ENCODE results near the gene PCP2. TPM values are rescaled to one million over a fixed set of nuclear protein-coding genes. Genes with fewer than 3 reads are reported as not detected.

The PCP2 gene
- total and polyA plus RNA-seq, 2 experiments from 2014 or later, result not detected

DNA sequence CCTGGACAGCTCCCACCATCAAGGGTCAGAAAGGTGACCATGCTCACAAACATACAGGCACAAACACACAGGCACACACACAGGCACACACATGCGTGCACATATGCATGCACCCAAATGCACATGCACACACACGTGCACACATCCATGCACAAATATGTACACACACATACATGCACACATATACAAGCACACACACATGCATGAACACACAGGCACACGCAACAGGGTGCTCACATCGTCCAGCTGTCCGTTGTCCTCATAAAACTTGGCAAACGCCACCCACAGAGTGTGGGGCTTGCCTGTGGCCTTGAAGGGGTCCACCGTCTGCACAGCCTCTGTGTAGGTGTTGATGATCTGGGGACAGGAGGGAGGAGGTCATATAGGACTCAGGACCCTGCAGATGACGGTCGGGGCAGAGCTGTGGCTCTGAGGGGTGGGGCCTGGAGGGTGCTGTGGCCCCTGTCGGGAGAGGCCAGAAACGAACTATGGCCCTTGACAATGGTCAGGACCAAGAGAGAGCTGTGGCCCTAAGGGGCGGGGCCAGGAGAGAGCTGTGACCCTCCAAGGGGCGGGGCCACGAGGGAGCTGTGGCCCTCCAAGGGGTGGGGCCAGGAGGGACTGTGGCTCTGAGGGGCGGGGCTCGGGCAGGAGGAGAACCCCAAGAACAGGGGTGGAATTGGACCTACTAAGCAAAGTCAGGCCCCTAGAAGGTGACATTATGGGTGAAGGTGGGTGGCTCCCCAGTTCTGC, 10.4 kb downstream of the PCP2 start:
- no peak overlapping the region for H3K9ac ChIP-seq
- H3K9me2 ChIP-seq (ENCODE audit: insufficient read depth), result no peaks in the 10 kb centered on the region

GRCh38 chr19:7620442-7621412, 12.8 kb downstream of the PCP2 start:
- no peaks in the 10 kb centered on the region for H3K4me1 ChIP-seq (ENCODE audit: insufficient read depth)
- peaks cover 9% of the 10 kb centered on the region for H3K79me2 ChIP-seq (ENCODE audit: insufficient read depth)
- 96 to 97% methylated on average over 38 to 53 of the region's 57 CpGs for WGBS, 2 experiments (ENCODE audit: low coverage in 1 of 2, low lambda C conversion rate in 2 of 2, missing lambda C conversion rate in 2 of 2)
- no peak overlapping the region for H3K4me3 ChIP-seq
- DNase-seq, result no peak
- TF ChIP-seq EZH2phosphoT487 (IDR thresholded peaks at IDR 0.05; ENCODE audit: insufficient read depth, low read depth), result no peak
- no peak for TF ChIP-seq EZH2 (IDR thresholded peaks at IDR 0.05; ENCODE audit: insufficient read depth, poor library complexity, severe bottlenecking)
- H2AFZ ChIP-seq, result no peak overlapping the region
- H3K9ac ChIP-seq, result no peak overlapping the region
- no peak overlapping the region for H3K27ac ChIP-seq
- no peaks in the 10 kb centered on the region for H4K20me1 ChIP-seq (ENCODE audit: insufficient read depth)
- no peak overlapping the region for H3K4me2 ChIP-seq (ENCODE audit: unreplicated experiment)
- in situ Hi-C loops (cut with MboI), result no loop called here
- no peaks in the 10 kb centered on the region for H3F3A ChIP-seq (ENCODE audit: insufficient read depth)
- no peaks in the 10 kb centered on the region for H3K36me3 ChIP-seq (ENCODE audit: low read depth)
- no peaks in the 10 kb centered on the region for H3K27me3 ChIP-seq (replicated peaks; ENCODE audit: insufficient read depth)
- no peaks in the 10 kb centered on the region for H3K9me3 ChIP-seq (ENCODE audit: low read depth)
- no peaks in the 10 kb centered on the region for H3K9me2 ChIP-seq (ENCODE audit: insufficient read depth)

More for the DNA sequence above, 10.4 kb downstream of the PCP2 start:
- in situ Hi-C loops (cut with MboI), result no loop called here
- no peak overlapping the region for H3K4me3 ChIP-seq
- H3K27me3 ChIP-seq (replicated peaks; ENCODE audit: insufficient read depth), result no peaks in the 10 kb centered on the region
- H3K36me3 ChIP-seq (ENCODE audit: low read depth), result no peaks in the 10 kb centered on the region
- H3K4me2 ChIP-seq (ENCODE audit: unreplicated experiment), result no peak overlapping the region
- WGBS, 2 experiments (ENCODE audit: low coverage in 1 of 2, low lambda C conversion rate in 2 of 2, missing lambda C conversion rate in 2 of 2), result 71 to 82% methylated on average over 10 to 16 of the region's 16 CpGs
- H3K9me3 ChIP-seq (ENCODE audit: low read depth), result no peaks in the 10 kb centered on the region
- DNase-seq, result peak; percentile 36
- H3K79me2 ChIP-seq (ENCODE audit: insufficient read depth), result peaks cover 33% of the 10 kb centered on the region
- no peak overlapping the region for H3K27ac ChIP-seq
- TF ChIP-seq EZH2 (IDR thresholded peaks at IDR 0.05; ENCODE audit: insufficient read depth, poor library complexity, severe bottlenecking), result no peak
- no peak for TF ChIP-seq EZH2phosphoT487 (IDR thresholded peaks at IDR 0.05; ENCODE audit: insufficient read depth, low read depth)
- H3F3A ChIP-seq (ENCODE audit: insufficient read depth), result no peaks in the 10 kb centered on the region
- no peak overlapping the region for H2AFZ ChIP-seq
- H4K20me1 ChIP-seq (ENCODE audit: insufficient read depth), result no peaks in the 10 kb centered on the region
- H3K4me1 ChIP-seq (ENCODE audit: insufficient read depth), result peaks cover under 1% of the 10 kb centered on the region

DNA sequence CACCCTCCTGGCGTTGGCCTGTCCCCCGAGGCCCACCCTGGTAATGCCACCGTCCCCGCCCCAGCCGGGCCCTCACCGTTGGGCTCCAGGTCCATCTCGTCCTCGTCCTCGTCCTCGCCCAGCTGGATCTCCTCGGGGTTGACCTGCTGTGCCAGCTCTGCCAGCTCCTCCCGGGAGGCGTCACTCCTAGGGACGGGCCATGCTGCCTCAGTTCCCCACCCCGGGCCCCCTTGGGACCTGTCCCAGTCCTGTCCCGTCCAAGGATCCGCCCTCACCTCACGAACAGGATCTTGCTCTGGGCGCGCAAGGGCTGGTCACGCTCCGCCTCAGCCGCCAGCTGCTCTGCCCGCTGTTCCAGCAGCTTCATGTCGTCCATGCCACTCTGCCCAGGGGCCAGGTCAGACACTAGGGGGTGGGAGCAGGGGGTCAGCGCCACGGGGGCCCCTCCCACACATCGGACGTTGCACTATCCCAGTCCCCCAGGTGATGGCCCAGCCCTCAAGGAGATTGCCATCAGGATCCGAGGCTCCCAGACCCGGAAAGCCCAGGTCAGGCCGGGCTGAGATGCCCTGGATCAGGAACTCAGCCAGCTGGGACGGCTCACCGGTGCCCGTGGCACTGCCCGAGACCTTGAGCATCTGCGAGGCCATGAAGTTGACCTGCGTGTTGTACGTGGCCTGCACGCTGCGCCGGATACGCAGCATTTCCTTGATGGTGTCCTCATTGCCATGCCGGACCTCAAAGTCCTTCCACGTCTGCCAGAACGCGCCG, 13.7 kb downstream of the PCP2 start:
- WGBS, 2 experiments (ENCODE audit: low coverage in 1 of 2, low lambda C conversion rate in 2 of 2, missing lambda C conversion rate in 2 of 2), result 83 to 91% methylated on average over 28 to 46 of the region's 48 CpGs
- H3K27ac ChIP-seq, result no peak overlapping the region
- in situ Hi-C loops (cut with MboI), result no loop called here
- no peak overlapping the region for H3K9ac ChIP-seq
- H3K4me1 ChIP-seq (ENCODE audit: insufficient read depth), result no peaks in the 10 kb centered on the region
- H3K27me3 ChIP-seq (replicated peaks; ENCODE audit: insufficient read depth), result no peaks in the 10 kb centered on the region
- DNase-seq, result no peak
- no peaks in the 10 kb centered on the region for H3K9me2 ChIP-seq (ENCODE audit: insufficient read depth)
- peaks cover under 1% of the 10 kb centered on the region; the same call in 1 of the 2 replicates for H3K79me2 ChIP-seq (ENCODE audit: insufficient read depth)
- H2AFZ ChIP-seq, result no peak overlapping the region
- TF ChIP-seq EZH2 (IDR thresholded peaks at IDR 0.05; ENCODE audit: insufficient read depth, poor library complexity, severe bottlenecking) (no peak), EZH2phosphoT487 (IDR thresholded peaks at IDR 0.05; ENCODE audit: insufficient read depth, low read depth) (no peak)
- H3F3A ChIP-seq (ENCODE audit: insufficient read depth), result no peaks in the 10 kb centered on the region
- H3K4me3 ChIP-seq, result no peak overlapping the region
- H3K9me3 ChIP-seq (ENCODE audit: low read depth), result no peaks in the 10 kb centered on the region
- no peaks in the 10 kb centered on the region for H3K36me3 ChIP-seq (ENCODE audit: low read depth)
- H3K4me2 ChIP-seq (ENCODE audit: unreplicated experiment), result no peak overlapping the region
- H4K20me1 ChIP-seq (ENCODE audit: insufficient read depth), result no peaks in the 10 kb centered on the region

All from GM23248 (cell line).